Left lung (tissue), 10 donors: ENCODE measurements around the gene SLC15A4. TPM values are rescaled to one million over a fixed set of nuclear protein-coding genes. Genes with fewer than 3 reads are reported as not detected.

Experiments
- ATAC-seq: fragments of 200-7000 bp; cut with Tn5 transposase; one replicate; pipeline ENCODE4 v1.9.1; 2020; ENCODE audit warnings: moderate library complexity
- DNase-seq, 4 donors: peaks; one replicate each; pipeline ENCODE4 v3.0.0-alpha.2; 2013 to 2020
- H3K27ac ChIP-seq, 2 donors: fragments of 200-600 bp; sonication (generic) in 1 of 2; one replicate each; pipeline versions ENCODE4 v1.5.0 to v1.8.0; 2020 to 2021
- H3K27me3 ChIP-seq, 2 donors: fragments of 200-600 bp; sonication (generic) in 1 of 2; one replicate each; pipeline versions ENCODE4 v1.5.0 to v1.8.0; 2020 to 2021
- H3K36me3 ChIP-seq, 2 donors: fragments of 200-600 bp; sonication (generic) in 1 of 2; one replicate each; pipeline versions ENCODE4 v1.5.0 to v1.8.0; 2020 to 2021
- H3K4me1 ChIP-seq, 2 donors: fragments of 200-600 bp; one replicate each; pipeline ENCODE4 v1.8.0; 2021
- H3K4me3 ChIP-seq, 2 donors: fragments of 200-600 bp; sonication (generic) in 1 of 2; one replicate each; pipeline versions ENCODE4 v1.5.0 to v1.8.0; 2020 to 2021; ENCODE audit warnings: mild to moderate bottlenecking in 1 of 2
- H3K9me3 ChIP-seq, 2 donors: fragments of 200-600 bp; sonication (generic) in 1 of 2; one replicate each; pipeline versions ENCODE4 v1.5.0 to v1.8.0; 2020 to 2021
- intact Hi-C, 2 donors: fragments of 100-400 bp; cut with DNase I; formaldehyde crosslinking; loops; one replicate each; pipeline versions ENCODE4 v1.11.2 to v1.14.2; 2022
- polyA plus RNA-seq, 6 donors: library from polyadenylated mRNA; unstranded; fragments of 120-200 nt; gene quantifications; one replicate each; pipeline ENCODE4 v1.2.1, GENCODE V29; 2013; ENCODE audit not compliant: insufficient read length in 6 of 6
- total RNA-seq, 2 donors: library from RNA; stranded (reverse); fragmentation: NEBNext Ultra II Directional; extraction: Animal tissue kit (Norgen Biotek cat#: 25700); gene quantifications; one replicate each; pipeline ENCODE4 v1.2.1, GENCODE V29; 2021
- TF ChIP-seq, protein P1 (sequence below), 2 donors: fragments of 200-600 bp; sonication (generic) in 1 of 2; IDR thresholded peaks; one replicate each; pipeline versions ENCODE4 v1.5.0 to v1.8.0; 2021; ENCODE audit warnings: antibody characterized with exemption in 2 of 2
- donor health status: DM: no; HTN: yes; CAD: no.
- donor health status: DM: no; HTN: no; CAD: no.

SLC15A4 gene
- total and polyA plus RNA-seq, 8 donors: 26.5 to 38.2 (median 29.3) TPM

- peaks cover 0 to 19% of the 10 kb centered on the region in 2 donors for H3K27me3 ChIP-seq
- no peaks in the 10 kb centered on the region for H3K9me3 ChIP-seq
- H3K36me3 ChIP-seq: no peaks in the 10 kb centered on the region
- peaks cover 0 to 5% of the 10 kb centered on the region in 2 donors for H3K4me1 ChIP-seq
- no peak overlapping the region for H3K27ac ChIP-seq
- no peak overlapping the region for H3K4me3 ChIP-seq
- DNase-seq: no peak
- intact Hi-C loops: no loop called here
- TF ChIP-seq, protein P1, sequence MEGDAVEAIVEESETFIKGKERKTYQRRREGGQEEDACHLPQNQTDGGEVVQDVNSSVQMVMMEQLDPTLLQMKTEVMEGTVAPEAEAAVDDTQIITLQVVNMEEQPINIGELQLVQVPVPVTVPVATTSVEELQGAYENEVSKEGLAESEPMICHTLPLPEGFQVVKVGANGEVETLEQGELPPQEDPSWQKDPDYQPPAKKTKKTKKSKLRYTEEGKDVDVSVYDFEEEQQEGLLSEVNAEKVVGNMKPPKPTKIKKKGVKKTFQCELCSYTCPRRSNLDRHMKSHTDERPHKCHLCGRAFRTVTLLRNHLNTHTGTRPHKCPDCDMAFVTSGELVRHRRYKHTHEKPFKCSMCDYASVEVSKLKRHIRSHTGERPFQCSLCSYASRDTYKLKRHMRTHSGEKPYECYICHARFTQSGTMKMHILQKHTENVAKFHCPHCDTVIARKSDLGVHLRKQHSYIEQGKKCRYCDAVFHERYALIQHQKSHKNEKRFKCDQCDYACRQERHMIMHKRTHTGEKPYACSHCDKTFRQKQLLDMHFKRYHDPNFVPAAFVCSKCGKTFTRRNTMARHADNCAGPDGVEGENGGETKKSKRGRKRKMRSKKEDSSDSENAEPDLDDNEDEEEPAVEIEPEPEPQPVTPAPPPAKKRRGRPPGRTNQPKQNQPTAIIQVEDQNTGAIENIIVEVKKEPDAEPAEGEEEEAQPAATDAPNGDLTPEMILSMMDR (IDR thresholded peaks at IDR 0.05): no peak
- ATAC-seq: no peak
These were observed 51.5 kb downstream of the SLC15A4 start for GRCh38 chr12:128772249-128772648.

- Histone ChIP-seq H3K9me3 (no peaks in the 10 kb centered on the region), H3K27me3 (peaks cover 0 to 25% of the 10 kb centered on the region in 2 donors), H3K4me1 (peaks cover 0 to 5% of the 10 kb centered on the region in 2 donors), H3K27ac (no peak overlapping the region), H3K36me3 (no peaks in the 10 kb centered on the region), H3K4me3 (no peak overlapping the region)
- DNase-seq (no peak), ATAC-seq (no peak)
- TF ChIP-seq, protein P1 (IDR thresholded peaks at IDR 0.05): no peak
- intact Hi-C loops: no loop called here
These were observed 52.1 kb downstream of the SLC15A4 start for GRCh38 chr12:128771681-128772080.

GRCh38 chr12:128767518-128767917 is 56.2 kb downstream of the SLC15A4 start:
- no peak overlapping the region for H3K27ac ChIP-seq
- H3K36me3 ChIP-seq: no peaks in the 10 kb centered on the region
- H3K4me1 ChIP-seq: peaks cover 0 to 3% of the 10 kb centered on the region in 2 donors
- intact Hi-C loops: no loop called here
- DNase-seq (peak in 1 of 4 donors; percentile 59), ATAC-seq (no peak)
- no peak overlapping the region for H3K4me3 ChIP-seq
- H3K27me3 ChIP-seq: peaks cover 0 to 67% of the 10 kb centered on the region in 2 donors
- TF ChIP-seq, protein P1 (IDR thresholded peaks at IDR 0.05): no peak
- no peaks in the 10 kb centered on the region for H3K9me3 ChIP-seq

DNA sequence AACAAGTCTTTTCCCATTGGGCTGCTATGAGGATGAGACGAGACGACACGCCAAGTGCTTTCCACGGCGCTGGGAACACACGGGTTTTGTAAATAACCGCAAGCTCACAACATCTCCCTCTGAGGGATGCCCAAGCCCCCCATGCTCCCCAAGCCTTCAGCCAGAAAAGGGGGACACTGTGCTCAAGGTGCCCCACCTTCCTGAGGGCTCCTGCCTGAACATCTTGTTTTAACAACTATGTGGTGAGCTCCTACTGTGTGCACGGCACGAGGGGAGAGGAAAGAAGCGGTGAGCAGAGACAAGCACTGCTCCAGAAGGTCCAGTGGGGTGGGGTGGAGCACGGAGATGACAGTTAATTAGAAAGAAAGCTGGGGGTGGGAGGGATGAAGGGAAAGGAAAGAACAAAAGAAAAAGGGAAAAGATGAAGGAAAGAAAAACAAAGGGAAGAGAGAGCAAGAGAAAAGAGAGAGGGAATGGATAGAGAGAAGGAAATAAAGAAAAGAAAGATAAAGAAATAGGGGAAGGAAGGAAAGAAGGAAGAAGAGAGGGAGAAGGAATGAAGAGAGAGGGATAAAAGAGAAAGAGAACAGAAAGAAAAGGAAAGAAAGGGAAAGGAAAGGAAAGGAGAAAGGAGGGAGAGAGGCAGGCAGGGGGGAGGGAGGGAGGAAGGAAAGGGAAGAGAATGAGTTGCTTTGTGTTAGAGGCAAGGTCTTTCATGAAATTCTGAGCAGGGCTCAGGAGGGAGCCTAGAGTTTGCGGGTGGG is 56.8 kb downstream of the SLC15A4 start:
- Histone ChIP-seq H3K27me3 (peaks cover 0 to 67% of the 10 kb centered on the region in 2 donors), H3K4me3 (no peak overlapping the region), H3K27ac (no peak overlapping the region), H3K9me3 (no peaks in the 10 kb centered on the region), H3K4me1 (no peaks in the 10 kb centered on the region), H3K36me3 (no peaks in the 10 kb centered on the region)
- intact Hi-C loops: no loop called here
- TF ChIP-seq, protein P1 (IDR thresholded peaks at IDR 0.05): no peak
- DNase-seq (no peak), ATAC-seq (no peak)

GRCh38 chr12:128763395-128763794 is 60.4 kb downstream of the SLC15A4 start:
- no peaks in the 10 kb centered on the region for H3K9me3 ChIP-seq
- no peaks in the 10 kb centered on the region for H3K36me3 ChIP-seq
- no peak overlapping the region for H3K27ac ChIP-seq
- ATAC-seq: no peak
- DNase-seq: no peak
- H3K4me1 ChIP-seq: no peaks in the 10 kb centered on the region
- intact Hi-C loops: no loop called here
- peaks cover 0 to 72% of the 10 kb centered on the region in 2 donors for H3K27me3 ChIP-seq
- no peak overlapping the region for H3K4me3 ChIP-seq
- TF ChIP-seq, protein P1 (IDR thresholded peaks at IDR 0.05): no peak
